ENCODE data around the gene REN.

DNA sequence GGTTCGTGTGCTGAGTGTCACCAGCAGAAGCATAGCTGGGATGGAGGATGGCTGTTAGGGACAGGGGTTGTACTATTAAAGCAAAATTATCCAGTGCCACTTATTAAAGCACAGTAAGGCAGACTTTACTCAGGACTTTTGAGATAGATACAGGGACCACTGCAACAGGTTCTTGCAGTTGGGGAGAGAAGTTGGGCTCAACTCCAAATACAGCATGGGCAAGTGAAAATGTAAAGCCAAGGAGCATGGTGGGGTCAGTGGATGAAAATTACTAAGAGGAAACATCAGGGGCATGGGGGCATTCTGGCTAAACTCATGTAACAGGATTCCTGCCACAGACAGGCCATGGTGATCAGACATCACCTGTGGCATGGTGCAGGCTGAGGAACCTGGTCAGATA, 15.0 kb upstream of the REN start:
- TF ChIP-seq EP300 (IDR thresholded peaks at IDR 0.05; ENCODE audit: borderline replicate concordance in 1 of 2, low read depth in 2 of 2, low read length in 2 of 2) = no peak
- TF ChIP-seq SRF (IDR thresholded peaks at IDR 0.05; ENCODE audit: low read depth, low read length) = no peak
- TF ChIP-seq, protein P1, sequence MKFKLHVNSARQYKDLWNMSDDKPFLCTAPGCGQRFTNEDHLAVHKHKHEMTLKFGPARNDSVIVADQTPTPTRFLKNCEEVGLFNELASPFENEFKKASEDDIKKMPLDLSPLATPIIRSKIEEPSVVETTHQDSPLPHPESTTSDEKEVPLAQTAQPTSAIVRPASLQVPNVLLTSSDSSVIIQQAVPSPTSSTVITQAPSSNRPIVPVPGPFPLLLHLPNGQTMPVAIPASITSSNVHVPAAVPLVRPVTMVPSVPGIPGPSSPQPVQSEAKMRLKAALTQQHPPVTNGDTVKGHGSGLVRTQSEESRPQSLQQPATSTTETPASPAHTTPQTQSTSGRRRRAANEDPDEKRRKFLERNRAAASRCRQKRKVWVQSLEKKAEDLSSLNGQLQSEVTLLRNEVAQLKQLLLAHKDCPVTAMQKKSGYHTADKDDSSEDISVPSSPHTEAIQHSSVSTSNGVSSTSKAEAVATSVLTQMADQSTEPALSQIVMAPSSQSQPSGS (IDR thresholded peaks at IDR 0.05; ENCODE audit: low read length) = no peak
- TF ChIP-seq CTCF (IDR thresholded peaks at IDR 0.05; ENCODE audit: control extremely low read depth in 1 of 3, insufficient read depth in 1 of 3, low read depth in 1 of 3, low read length in 3 of 3) = no peak
- TF ChIP-seq POLR2AphosphoS5 (IDR thresholded peaks at IDR 0.05; ENCODE audit: low read depth, low read length) = no peak
- TF ChIP-seq POLR2A (IDR thresholded peaks at IDR 0.05; ENCODE audit: control extremely low read depth in 1 of 2, low read depth in 2 of 2, low read length in 2 of 2) = no peak
- no peak for TF ChIP-seq ZNF274 (IDR thresholded peaks at IDR 0.05; ENCODE audit: borderline replicate concordance, extremely low read depth, low read length)
